PC-3 (cell line): Measurements from ENCODE around the gene BATF3.

Source experiments
- CTCF ChIP-seq: fragments of 300-600 bp; sonication (generic); conservative IDR thresholded peaks from 2 replicates; pipeline ENCODE4 v1.5.1; 2017; ENCODE audit warnings: antibody characterized with exemption, low read depth, mild to moderate bottlenecking, low read length
- EZH2 ChIP-seq: fragments of 300-600 bp; sonication (generic); IDR thresholded peaks from one replicate; pipeline ENCODE4 v1.6.1; 2017; ENCODE audit warnings: antibody characterized with exemption, mild to moderate bottlenecking, low read length; ENCODE audit not compliant: unreplicated experiment
- EZH2phosphoT487 ChIP-seq: fragments of 300-600 bp; sonication (generic); IDR thresholded peaks from 2 replicates; pipeline ENCODE4 v1.6.1; 2018; ENCODE audit warnings: mild to moderate bottlenecking, antibody characterized with exemption, low read length, borderline replicate concordance

DNA sequence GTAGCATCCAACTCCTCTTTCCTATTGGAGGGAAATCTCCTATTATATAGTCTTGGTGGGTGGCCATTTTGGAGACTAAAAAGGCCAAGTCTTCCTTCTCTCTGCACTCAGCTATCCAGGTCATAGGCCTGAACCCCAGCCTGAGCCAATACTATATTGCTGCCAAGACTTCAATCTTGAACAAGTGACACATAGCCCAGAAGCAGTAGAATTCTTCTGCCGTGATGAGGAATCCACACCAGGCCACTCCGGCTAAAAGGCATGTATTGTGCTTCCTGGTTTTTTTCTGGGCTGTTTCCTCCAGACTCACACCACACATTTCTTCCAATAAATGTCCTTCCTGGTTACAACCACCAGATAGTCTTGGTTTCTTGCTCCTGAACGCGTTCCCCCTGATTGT lies 48.1 kb downstream of the BATF3 start:
- TF ChIP-seq CTCF: no peak
- no peak for TF ChIP-seq EZH2
- no peak for TF ChIP-seq EZH2phosphoT487
